ENCODE data around the gene SERP2. TPM values are rescaled to one million over a fixed set of nuclear protein-coding genes. Genes with fewer than 3 reads are reported as not detected.

Gene SERP2
- total RNA-seq, 1 donor from 2014 or later, result 0.24 TPM

- no peak for ATAC-seq (ENCODE audit: low read depth)
- DNase-seq, result no peak
- Mint-ChIP-seq H3K4me1 (peaks cover 14% of the 10 kb centered on the region), H3K27ac (no peak overlapping the region), H3K27me3 (peaks cover 2% of the 10 kb centered on the region), H3K36me3 (ENCODE audit: low read depth) (no peaks in the 10 kb centered on the region), H3K9me3 (no peaks in the 10 kb centered on the region), H3K4me3 (no peak overlapping the region)
- POLR2A ChIA-PET, result no interaction called here
- intact Hi-C loops (cut with micrococcal nuclease), result loop anchor here (10.0 kb wide), 1 partner anchor 1456 kb away; no protein-coding TSS in a partner anchor
- no peak for TF ChIP-seq CTCF (IDR thresholded peaks at IDR 0.05)
- CTCF ChIA-PET, result no interaction called here
Observed at GRCh38 chr13:44431150-44431549, 57.5 kb downstream of the SERP2 start.

- no peak for DNase-seq
- POLR2A ChIA-PET, result no interaction called here
- CTCF ChIA-PET, result interaction anchor here (7.9 kb wide), 1 partner anchor 523 kb away, joined by 103 read pairs; no protein-coding TSS in a partner anchor
- Mint-ChIP-seq H3K27ac (no peak overlapping the region), H3K4me3 (no peak overlapping the region), H3K27me3 (peaks cover 6% of the 10 kb centered on the region), H3K4me1 (peaks cover 27% of the 10 kb centered on the region), H3K36me3 (ENCODE audit: low read depth) (no peaks in the 10 kb centered on the region), H3K9me3 (no peaks in the 10 kb centered on the region)
- intact Hi-C loops (cut with micrococcal nuclease), result loop anchor here (10.0 kb wide), 1 partner anchor 1458 kb away; no protein-coding TSS in a partner anchor
- no peak for TF ChIP-seq CTCF (IDR thresholded peaks at IDR 0.05)
- no peak for ATAC-seq (ENCODE audit: low read depth)
Observed at GRCh38 chr13:44432650-44433049, 59.0 kb downstream of the SERP2 start.

GRCh38 chr13:44433863-44434765, 60.5 kb downstream of the SERP2 start:
- intact Hi-C loops (cut with micrococcal nuclease), result loop anchor here (10.0 kb wide), 1 partner anchor 1459 kb away; no protein-coding TSS in a partner anchor
- no peak for DNase-seq
- ChIA-PET POLR2A (interaction anchor here (0.7 to 1.5 kb wide), 3 partner anchors 144 to 191 kb away, joined by 3 to 5 read pairs (median 5); no protein-coding TSS in a partner anchor), CTCF (interaction anchor here (1.1 to 7.9 kb wide), 4 partner anchors 243 to 530 kb away, joined by 3 to 103 read pairs (median 25); no protein-coding TSS in a partner anchor)
- peaks cover 28% of the 10 kb centered on the region for H3K4me1 Mint-ChIP-seq
- no peaks in the 10 kb centered on the region for H3K36me3 Mint-ChIP-seq (ENCODE audit: low read depth)
- H3K27ac Mint-ChIP-seq, result no peak overlapping the region
- no peak for ATAC-seq (ENCODE audit: low read depth)
- no peaks in the 10 kb centered on the region for H3K9me3 Mint-ChIP-seq
- TF ChIP-seq CTCF (IDR thresholded peaks at IDR 0.05), result no peak
- peak overlapping the region; percentile 24 for H3K4me3 Mint-ChIP-seq
- peaks cover 6% of the 10 kb centered on the region for H3K27me3 Mint-ChIP-seq

- no peaks in the 10 kb centered on the region for H3K9me3 Mint-ChIP-seq
- TF ChIP-seq CTCF (IDR thresholded peaks at IDR 0.05), result no peak
- ATAC-seq (ENCODE audit: low read depth) (no peak), DNase-seq (no peak)
- ChIA-PET CTCF (interaction anchor here (0.7 to 7.9 kb wide), 4 partner anchors 192 to 531 kb away, joined by 3 to 103 read pairs (median 32); no protein-coding TSS in a partner anchor), POLR2A (interaction anchor here (0.7 to 1.5 kb wide), 8 partner anchors 9 to 922 kb away, joined by 3 to 12 read pairs (median 4); partner anchors contain the start of genes CCDC122 and LACC1)
- no peaks in the 10 kb centered on the region for H3K36me3 Mint-ChIP-seq (ENCODE audit: low read depth)
- H3K4me1 Mint-ChIP-seq, result peaks cover 28% of the 10 kb centered on the region
- peak overlapping the region; percentile 85 for H3K4me3 Mint-ChIP-seq
- intact Hi-C loops (cut with micrococcal nuclease), result loop anchor here (1.0 to 10.0 kb wide), 8 partner anchors 143 to 1460 kb away; partner anchors contain the start of genes CCDC122, GPALPP1, LACC1 and NUFIP1
- H3K27ac Mint-ChIP-seq, result peak overlapping the region; percentile 69
- H3K27me3 Mint-ChIP-seq, result peaks cover 6% of the 10 kb centered on the region
Observed at GRCh38 chr13:44434766-44435141, 61.1 kb downstream of the SERP2 start.

All from activated B cell treated with CpG ODN at 0.5 μM for 24 hours (primary cell).